HFFc6 (cell line): ENCODE data around the gene UVRAG. TPM values are rescaled to one million over a fixed set of nuclear protein-coding genes. Genes with fewer than 3 reads are reported as not detected.

ENCODE experiments used
- DNase-seq: peaks from one replicate; pipeline ENCODE4 v3.0.0-alpha.2; 2018
- H3K27ac Mint-ChIP-seq: 2 replicates; pipeline ENCODE4 v1.8.0; 2020; ENCODE audit warnings: mild to moderate bottlenecking, mixed read lengths
- H3K27me3 Mint-ChIP-seq: 2 replicates; pipeline ENCODE4 v1.8.0; 2021; ENCODE audit warnings: mild to moderate bottlenecking, moderate library complexity, mixed read lengths; ENCODE audit not compliant: insufficient read depth
- H3K36me3 Mint-ChIP-seq: 2 replicates; pipeline ENCODE4 v1.8.0; 2021; ENCODE audit warnings: low read depth, mixed read lengths
- H3K4me1 Mint-ChIP-seq: 2 replicates; pipeline ENCODE4 v1.8.0; 2020; ENCODE audit warnings: low read depth, mixed read lengths
- H3K4me3 Mint-ChIP-seq: 2 replicates; pipeline ENCODE4 v1.8.0; 2020; ENCODE audit warnings: mild to moderate bottlenecking, moderate library complexity, mixed read lengths
- H3K9me3 Mint-ChIP-seq: 2 replicates; pipeline ENCODE4 v1.8.0; 2020; ENCODE audit warnings: mild to moderate bottlenecking, mixed read lengths
- total RNA-seq, 6 experiments: library from RNA; stranded (reverse); fragmentation: NEBNext Ultra II Directional; extraction: Animal tissue kit (Norgen Biotek cat#: 25700); gene quantifications; 2 replicates in 1 of 6; 3 replicates in 5 of 6; pipeline ENCODE4 v1.2.3, GENCODE V29; 2021
- TF ChIP-seq, protein P1 (sequence below): fragments of 200-600 bp; sonication (generic); IDR thresholded peaks from 2 replicates; pipeline ENCODE4 v1.5.0; 2021; ENCODE audit warnings: antibody characterized with exemption, mild to moderate bottlenecking

The UVRAG gene
- total RNA-seq, 6 experiments from 2014 or later, result 9.4 to 12.9 (median 10.7) TPM

- no peaks in the 10 kb centered on the region for H3K9me3 Mint-ChIP-seq
- TF ChIP-seq, protein P1, sequence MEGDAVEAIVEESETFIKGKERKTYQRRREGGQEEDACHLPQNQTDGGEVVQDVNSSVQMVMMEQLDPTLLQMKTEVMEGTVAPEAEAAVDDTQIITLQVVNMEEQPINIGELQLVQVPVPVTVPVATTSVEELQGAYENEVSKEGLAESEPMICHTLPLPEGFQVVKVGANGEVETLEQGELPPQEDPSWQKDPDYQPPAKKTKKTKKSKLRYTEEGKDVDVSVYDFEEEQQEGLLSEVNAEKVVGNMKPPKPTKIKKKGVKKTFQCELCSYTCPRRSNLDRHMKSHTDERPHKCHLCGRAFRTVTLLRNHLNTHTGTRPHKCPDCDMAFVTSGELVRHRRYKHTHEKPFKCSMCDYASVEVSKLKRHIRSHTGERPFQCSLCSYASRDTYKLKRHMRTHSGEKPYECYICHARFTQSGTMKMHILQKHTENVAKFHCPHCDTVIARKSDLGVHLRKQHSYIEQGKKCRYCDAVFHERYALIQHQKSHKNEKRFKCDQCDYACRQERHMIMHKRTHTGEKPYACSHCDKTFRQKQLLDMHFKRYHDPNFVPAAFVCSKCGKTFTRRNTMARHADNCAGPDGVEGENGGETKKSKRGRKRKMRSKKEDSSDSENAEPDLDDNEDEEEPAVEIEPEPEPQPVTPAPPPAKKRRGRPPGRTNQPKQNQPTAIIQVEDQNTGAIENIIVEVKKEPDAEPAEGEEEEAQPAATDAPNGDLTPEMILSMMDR, result no peak
- no peaks in the 10 kb centered on the region for H3K27me3 Mint-ChIP-seq
- no peak overlapping the region for H3K4me3 Mint-ChIP-seq
- no peaks in the 10 kb centered on the region; the same call in 1 of the 2 replicates for H3K36me3 Mint-ChIP-seq
- H3K4me1 Mint-ChIP-seq, result peaks cover 26% of the 10 kb centered on the region; the same call in 1 of the 2 replicates
- DNase-seq, result no peak
- no peak overlapping the region for H3K27ac Mint-ChIP-seq
Observed at GRCh38 chr11:76103460-76103859, 288.4 kb downstream of the UVRAG start.

DNA sequence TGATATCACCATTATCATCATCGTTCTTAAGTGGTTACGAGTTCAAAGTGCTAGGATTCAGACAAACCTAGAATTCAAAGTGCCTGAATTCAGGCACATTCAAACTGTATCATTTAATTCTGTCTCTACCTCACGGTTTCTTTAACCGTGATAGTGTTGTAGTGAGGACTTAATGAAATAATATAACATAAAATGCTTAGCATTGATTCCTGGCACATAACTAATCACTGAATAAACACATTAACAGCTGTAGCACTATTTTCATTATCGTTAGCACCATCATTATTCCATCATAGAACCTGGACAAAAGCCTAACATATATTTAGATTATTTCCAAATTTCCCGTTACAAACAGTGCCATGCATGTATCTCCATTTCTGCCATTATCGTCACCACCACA is 289.3 kb downstream of the UVRAG start:
- TF ChIP-seq, protein P1, result no peak
- Mint-ChIP-seq H3K9me3 (no peaks in the 10 kb centered on the region), H3K4me1 (peaks cover 27% of the 10 kb centered on the region; the same call in 1 of the 2 replicates), H3K4me3 (no peak overlapping the region), H3K27ac (no peak overlapping the region), H3K27me3 (no peaks in the 10 kb centered on the region), H3K36me3 (no peaks in the 10 kb centered on the region; the same call in 1 of the 2 replicates)
- no peak for DNase-seq

DNA sequence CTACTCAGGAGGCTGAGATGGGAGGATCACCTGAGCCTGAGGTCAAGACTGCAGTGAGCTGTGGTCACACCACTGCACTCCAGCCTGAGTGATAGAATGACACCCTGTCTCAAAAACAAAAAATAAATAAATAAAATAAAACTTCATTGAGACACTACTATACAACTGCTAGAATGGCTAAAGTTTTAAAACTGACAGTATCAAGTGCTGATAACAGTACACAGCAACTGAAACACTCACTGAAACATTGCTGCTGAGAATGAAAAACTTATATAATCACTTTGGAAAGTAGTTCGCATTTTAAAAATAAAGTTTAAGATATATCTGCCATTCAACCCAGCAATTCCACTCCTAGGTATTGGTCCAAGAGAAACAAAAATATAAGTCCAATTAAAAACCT is 290.6 kb downstream of the UVRAG start:
- peaks cover 27% of the 10 kb centered on the region; the same call in 1 of the 2 replicates for H3K4me1 Mint-ChIP-seq
- no peak for DNase-seq
- H3K9me3 Mint-ChIP-seq, result no peaks in the 10 kb centered on the region
- H3K4me3 Mint-ChIP-seq, result no peak overlapping the region
- TF ChIP-seq, protein P1, result no peak
- H3K27ac Mint-ChIP-seq, result no peak overlapping the region
- no peaks in the 10 kb centered on the region for H3K27me3 Mint-ChIP-seq
- H3K36me3 Mint-ChIP-seq, result no peaks in the 10 kb centered on the region; the same call in 1 of the 2 replicates

- Mint-ChIP-seq H3K4me1 (peaks cover 19% of the 10 kb centered on the region; the same call in 1 of the 2 replicates), H3K9me3 (no peaks in the 10 kb centered on the region), H3K36me3 (no peaks in the 10 kb centered on the region), H3K27me3 (no peaks in the 10 kb centered on the region), H3K27ac (no peak overlapping the region), H3K4me3 (no peak overlapping the region)
- no peak for DNase-seq
- TF ChIP-seq, protein P1, result no peak
Observed at GRCh38 chr11:76107971-76108370, 293.0 kb downstream of the UVRAG start.

DNA sequence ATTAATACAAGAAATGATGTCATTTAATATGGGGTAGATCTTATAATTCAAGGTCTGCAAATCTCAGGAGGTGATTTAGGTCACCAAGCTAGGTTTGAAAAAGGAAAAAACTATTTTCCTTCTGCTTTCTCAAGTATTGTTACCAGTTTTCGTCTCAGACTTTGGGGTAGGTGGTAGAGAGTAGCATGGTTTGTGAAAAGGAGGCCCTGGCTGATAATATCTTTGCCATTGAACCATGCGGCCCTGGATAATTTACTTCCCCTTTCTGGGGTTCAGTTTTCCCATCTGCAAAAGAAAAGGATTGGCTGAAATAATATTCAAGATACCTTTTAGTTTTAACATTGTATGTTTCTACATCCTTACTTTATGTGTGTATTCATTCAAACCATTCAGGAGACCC is 299.2 kb downstream of the UVRAG start:
- H3K4me1 Mint-ChIP-seq, result no peaks in the 10 kb centered on the region
- DNase-seq, result no peak
- H3K4me3 Mint-ChIP-seq, result no peak overlapping the region
- H3K27me3 Mint-ChIP-seq, result no peaks in the 10 kb centered on the region
- no peaks in the 10 kb centered on the region for H3K9me3 Mint-ChIP-seq
- TF ChIP-seq, protein P1, result no peak
- no peak overlapping the region for H3K27ac Mint-ChIP-seq
- H3K36me3 Mint-ChIP-seq, result peaks cover 8% of the 10 kb centered on the region; the same call in 1 of the 2 replicates

DNA sequence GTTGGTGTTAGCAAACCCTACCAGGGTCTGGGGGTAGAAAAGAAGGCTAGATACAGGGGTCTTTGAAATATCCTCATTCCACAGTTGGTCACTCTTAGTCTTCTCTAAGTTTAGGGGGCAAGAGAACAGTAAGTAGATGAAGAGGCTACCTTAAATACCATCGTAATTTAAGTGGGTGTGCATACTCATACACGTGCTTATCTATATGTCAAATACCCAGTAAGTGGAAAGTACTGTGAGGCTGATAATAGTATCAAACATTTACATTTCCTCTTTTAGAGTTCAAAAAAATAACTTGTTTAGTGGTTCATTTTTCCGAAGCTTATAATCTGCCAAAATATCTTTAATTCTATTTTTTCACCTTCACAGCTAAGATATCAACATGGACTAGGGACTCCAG is 300.5 kb downstream of the UVRAG start:
- no peak for DNase-seq
- no peaks in the 10 kb centered on the region for H3K4me1 Mint-ChIP-seq
- H3K4me3 Mint-ChIP-seq, result no peak overlapping the region
- no peaks in the 10 kb centered on the region for H3K9me3 Mint-ChIP-seq
- H3K27me3 Mint-ChIP-seq, result no peaks in the 10 kb centered on the region
- H3K36me3 Mint-ChIP-seq, result peaks cover 8% of the 10 kb centered on the region; the same call in 1 of the 2 replicates
- no peak overlapping the region for H3K27ac Mint-ChIP-seq
- TF ChIP-seq, protein P1, result no peak
